Prostate gland (tissue), 2 donors: ENCODE results near the gene RNF213. TPM values are rescaled to one million over a fixed set of nuclear protein-coding genes. Genes with fewer than 3 reads are reported as not detected.

ENCODE experiments used
- DNase-seq: peaks from one replicate; pipeline ENCODE4 v3.0.0-alpha.2; 2019; ENCODE audit warnings: low spot score
- H3K27ac ChIP-seq, 2 donors: fragments of 200-600 bp; sonication (generic); 2 replicates each; pipeline ENCODE4 v1.5.1; 2017 to 2019
- H3K27me3 ChIP-seq: fragments of 200-600 bp; sonication (generic); replicated peaks from 2 replicates; pipeline ENCODE4 v1.5.1; 2019; ENCODE audit not compliant: insufficient read depth
- H3K36me3 ChIP-seq, 2 donors: fragments of 200-600 bp; sonication (generic); 1 replicate in 1 of 2; 2 replicates in 1 of 2; pipeline versions ENCODE4 v1.5.1 to v1.8.1; 2017 to 2019
- H3K4me1 ChIP-seq: fragments of 200-600 bp; sonication (generic); replicated peaks from 2 replicates; pipeline ENCODE4 v1.5.1; 2019
- H3K4me3 ChIP-seq, 2 donors: fragments of 200-600 bp; sonication (generic); 2 replicates each; pipeline ENCODE4 v1.5.1; 2017 to 2019
- H3K9me3 ChIP-seq: fragments of 200-600 bp; sonication (generic); 2 replicates; pipeline ENCODE4 v1.5.1; 2017
- CTCF ChIP-seq, 4 experiments: fragments of 200-600 bp in 2 of 4; fragments of 450-650 bp in 2 of 4; sonication (generic) in 2 of 4; IDR thresholded peaks; 1 replicate in 3 of 4; 2 replicates in 1 of 4; pipeline ENCODE4 v1.5.1; 2016 to 2019; ENCODE audit warnings: antibody characterized with exemption in 4 of 4, mild to moderate bottlenecking in 2 of 4, moderate library complexity in 2 of 4
- POLR2A ChIP-seq: fragments of 450-650 bp; IDR thresholded peaks from one replicate; pipeline ENCODE4 v1.6.1; 2016; ENCODE audit warnings: antibody characterized with exemption, mild to moderate bottlenecking
- POLR2AphosphoS5 ChIP-seq: sonication (generic); formaldehyde crosslinking; IDR thresholded peaks from one replicate; pipeline ENCODE4 v1.6.1; 2017; ENCODE audit warnings: antibody characterized with exemption
- WGBS: methylation state at CpG from one replicate; pipeline ENCODE4 v1.1.5; 2018; 5-methylcytosine and 5-hydroxymethylcytosine counted together
- intact Hi-C: fragments of 100-400 bp; cut with DNase I; formaldehyde crosslinking; loops from one replicate; pipeline ENCODE4 v1.14.2; 2022
- microRNA-seq: library from miRNA; unstranded; fragments of <30 nt; microRNA quantifications from one replicate; pipeline ENCODE4, GENCODE V29; 2016
- small RNA-seq, 2 donors: library from RNA; depleted of rRNA; stranded (forward); fragments of <200 nt; gene quantifications; one replicate each; pipeline ENCODE3, GENCODE V24; 2016
- total RNA-seq, 2 donors: library from RNA; depleted of rRNA; stranded (reverse); fragments of >200 nt; gene quantifications; one replicate each; pipeline ENCODE4 v1.1.0, GENCODE V29; 2016

RNF213 gene
- total RNA-seq, 2 donors from 2014 or later: 57.7 to 112 TPM

- Histone ChIP-seq H3K9me3 (no peaks in the 10 kb centered on the region), H3K27ac (no peak overlapping the region), H3K4me3 (no peak overlapping the region), H3K27me3 (no peaks in the 10 kb centered on the region), H3K4me1 (no peaks in the 10 kb centered on the region), H3K36me3 (no peaks in the 10 kb centered on the region)
- TF ChIP-seq POLR2A (no peak), POLR2AphosphoS5 (no peak), CTCF (IDR thresholded peaks at IDR 0.05) (no peak)
- DNase-seq: no peak
- intact Hi-C loops: no loop called here
- WGBS: 73% methylated on average over 6 of the region's 26 CpGs
Measured at GRCh38 chr17:80445007-80445725, 184.5 kb downstream of the RNF213 start.

- intact Hi-C loops: no loop called here
- 74% methylated on average over 7 of the region's 10 CpGs for WGBS
- no peaks in the 10 kb centered on the region for H3K9me3 ChIP-seq
- no peak overlapping the region for H3K27ac ChIP-seq
- TF ChIP-seq CTCF (IDR thresholded peaks at IDR 0.05) (no peak), POLR2A (no peak), POLR2AphosphoS5 (no peak)
- no peak overlapping the region for H3K4me3 ChIP-seq
- no peaks in the 10 kb centered on the region for H3K36me3 ChIP-seq
- H3K27me3 ChIP-seq: no peaks in the 10 kb centered on the region
- no peak for DNase-seq
- no peaks in the 10 kb centered on the region for H3K4me1 ChIP-seq
Measured at GRCh38 chr17:80445726-80446110, 185.1 kb downstream of the RNF213 start.

GRCh38 chr17:80446645-80447405, 186.2 kb downstream of the RNF213 start:
- H3K27ac ChIP-seq: no peak overlapping the region
- no peak overlapping the region for H3K4me3 ChIP-seq
- H3K4me1 ChIP-seq: no peaks in the 10 kb centered on the region
- no peaks in the 10 kb centered on the region for H3K36me3 ChIP-seq
- no peak for DNase-seq
- WGBS: 78% methylated on average over 12 of the region's 12 CpGs
- intact Hi-C loops: no loop called here
- H3K27me3 ChIP-seq: no peaks in the 10 kb centered on the region
- no peaks in the 10 kb centered on the region for H3K9me3 ChIP-seq
- TF ChIP-seq POLR2A: no peak
- TF ChIP-seq POLR2AphosphoS5: no peak

- no peaks in the 10 kb centered on the region for H3K27me3 ChIP-seq
- no peak overlapping the region for H3K4me3 ChIP-seq
- no peaks in the 10 kb centered on the region for H3K9me3 ChIP-seq
- 94% methylated on average over 4 of the region's 4 CpGs for WGBS
- intact Hi-C loops: no loop called here
- no peak overlapping the region for H3K27ac ChIP-seq
- no peak for DNase-seq
- TF ChIP-seq POLR2A (no peak), CTCF (IDR thresholded peaks at IDR 0.05) (no peak), POLR2AphosphoS5 (no peak)
- no peaks in the 10 kb centered on the region for H3K4me1 ChIP-seq
- H3K36me3 ChIP-seq: no peaks in the 10 kb centered on the region
Measured at GRCh38 chr17:80447790-80448189, 187.1 kb downstream of the RNF213 start.

Small RNA genes lying within 50 kb of the gene (microRNA-seq; reads per million reads assigned to microRNA genes)
- gene MIR4730: 0.25 reads per million

Small RNA genes lying within 50 kb of the gene (small RNA-seq; reads per million reads assigned to genes)
- 0 to 0.10 reads per million in 2 donors for gene MIR4730

Other genes starting within 250 kb of the RNF213 start
- 10 to 100 TPM; 29.1 to 41.9 TPM for gene TBC1D16, start 225.0 kb upstream of the RNF213 start, total RNA-seq
- 10 to 100 TPM; 11.8 to 19.7 TPM for gene CCDC40, start 224.2 kb upstream of the RNF213 start, total RNA-seq
- gene GAA, start 159.3 kb upstream of the RNF213 start, total RNA-seq: 100 to 1,000 TPM; 167 to 217 TPM
- 10 to 100 TPM; 69.7 to 72.9 TPM for gene EIF4A3, start 113.7 kb upstream of the RNF213 start, total RNA-seq
- gene CARD14, start 90.8 kb upstream of the RNF213 start, total RNA-seq: 10 to 100 TPM; 10.2 to 27.3 TPM
- gene SGSH, start 40.5 kb upstream of the RNF213 start, total RNA-seq: 10 to 100 TPM; 41.2 to 95.7 TPM
- 10 to 100 TPM; 16.9 to 32.4 TPM for gene SLC26A11, start 40.4 kb upstream of the RNF213 start, total RNA-seq
- 10 to 100 TPM; 17.0 to 36.9 TPM for gene ENDOV, start 154.3 kb downstream of the RNF213 start, total RNA-seq
- gene NPTX1, start 215.8 kb downstream of the RNF213 start, total RNA-seq: under 1 TPM; 0.34 to 0.73 TPM